HS-5 (cell line): ENCODE results near the gene FAM163B.

ENCODE experiments used
- DNase-seq: peaks from one replicate; pipeline ENCODE4 v3.0.0-alpha.2; 2012; ENCODE audit warnings: low read depth

Gene FAM163B

GRCh38 chr9:133597316-133597957 is 11.8 kb downstream of the FAM163B start:
- no peak for DNase-seq

GRCh38 chr9:133595910-133596309 is 13.3 kb downstream of the FAM163B start:
- DNase-seq = no peak

- no peak for DNase-seq
These were observed 14.9 kb downstream of the FAM163B start for GRCh38 chr9:133594310-133594709.

- no peak for DNase-seq
These were observed 15.5 kb downstream of the FAM163B start for GRCh38 chr9:133593587-133594253.

GRCh38 chr9:133592731-133593409 is 16.3 kb downstream of the FAM163B start:
- no peak for DNase-seq

- no peak for DNase-seq
These were observed 17.2 kb downstream of the FAM163B start for GRCh38 chr9:133591985-133592384.

- DNase-seq = no peak
These were observed 17.9 kb downstream of the FAM163B start for GRCh38 chr9:133591116-133591910.

GRCh38 chr9:133590231-133590855 is 18.8 kb downstream of the FAM163B start:
- no peak for DNase-seq

- no peak for DNase-seq
These were observed 19.5 kb downstream of the FAM163B start for GRCh38 chr9:133589454-133590227.

- DNase-seq = no peak
These were observed 21.7 kb downstream of the FAM163B start for GRCh38 chr9:133587466-133587865.

GRCh38 chr9:133587051-133587450 is 22.1 kb downstream of the FAM163B start:
- DNase-seq = no peak

GRCh38 chr9:133585481-133586351 is 23.5 kb downstream of the FAM163B start:
- no peak for DNase-seq

GRCh38 chr9:133584559-133585476 is 24.4 kb downstream of the FAM163B start:
- no peak for DNase-seq

GRCh38 chr9:133584167-133584558 is 25.0 kb downstream of the FAM163B start:
- DNase-seq = no peak

- DNase-seq = no peak
These were observed 25.6 kb downstream of the FAM163B start for GRCh38 chr9:133583586-133583985.

- DNase-seq = no peak
These were observed 26.1 kb downstream of the FAM163B start for GRCh38 chr9:133583111-133583510.

- no peak for DNase-seq
These were observed 26.6 kb downstream of the FAM163B start for GRCh38 chr9:133582501-133583045.

- no peak for DNase-seq
These were observed 27.5 kb downstream of the FAM163B start for GRCh38 chr9:133581513-133582343.
